HG02610 (cell line): Measurements from ENCODE around the gene ZNF474.

Source experiments
- ATAC-seq: cut with Tn5 transposase; IDR thresholded peaks from one replicate; pipeline ENCODE4 v1.9.1; 2021; ENCODE audit warnings: mild to moderate bottlenecking, moderate library complexity; ENCODE audit not compliant: unreplicated experiment

Gene ZNF474

DNA sequence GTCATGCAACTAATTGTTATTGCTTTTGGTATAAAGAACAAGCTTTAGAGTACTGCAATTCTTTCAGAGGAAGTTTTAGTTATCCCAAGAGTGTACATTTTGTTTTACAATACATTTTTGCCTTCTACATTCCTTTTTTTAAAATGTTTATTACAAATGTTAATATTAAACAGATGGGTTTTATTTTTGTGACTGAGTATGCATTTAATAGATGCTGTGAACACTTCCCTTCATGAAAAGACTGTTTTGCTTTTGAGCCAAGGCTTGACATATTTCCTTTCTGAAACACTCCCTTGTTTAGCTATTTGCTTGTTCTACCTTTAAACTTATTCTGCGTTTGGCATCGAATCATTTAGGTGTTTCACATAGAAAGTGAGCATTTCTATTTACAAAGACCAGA is 14.8 kb upstream of the ZNF474 start:
- ATAC-seq, result no peak

GRCh38 chr5:122118356-122118948 is 10.9 kb upstream of the ZNF474 start:
- no peak for ATAC-seq

DNA sequence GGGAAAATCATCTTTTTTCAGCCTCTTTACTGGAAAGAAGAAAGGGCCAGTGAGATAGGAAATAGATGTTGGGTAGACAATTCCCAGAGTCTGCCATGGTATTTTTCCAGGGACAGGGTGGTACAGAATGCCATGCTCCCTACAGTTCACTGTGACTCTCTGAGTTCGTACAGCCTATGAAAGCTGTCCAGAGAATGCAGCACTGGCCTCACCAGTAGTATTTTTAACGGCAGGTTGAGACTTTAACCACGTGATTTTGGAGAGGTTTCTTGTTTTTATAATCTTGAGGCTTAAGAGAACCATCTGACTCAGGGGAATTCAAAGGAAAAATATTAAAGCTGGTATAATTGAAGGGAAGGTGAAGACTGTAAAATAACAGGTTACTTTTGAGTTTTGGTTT is 10.1 kb upstream of the ZNF474 start:
- ATAC-seq, result no peak

GRCh38 chr5:122120493-122120892 is 8.9 kb upstream of the ZNF474 start:
- no peak for ATAC-seq

DNA sequence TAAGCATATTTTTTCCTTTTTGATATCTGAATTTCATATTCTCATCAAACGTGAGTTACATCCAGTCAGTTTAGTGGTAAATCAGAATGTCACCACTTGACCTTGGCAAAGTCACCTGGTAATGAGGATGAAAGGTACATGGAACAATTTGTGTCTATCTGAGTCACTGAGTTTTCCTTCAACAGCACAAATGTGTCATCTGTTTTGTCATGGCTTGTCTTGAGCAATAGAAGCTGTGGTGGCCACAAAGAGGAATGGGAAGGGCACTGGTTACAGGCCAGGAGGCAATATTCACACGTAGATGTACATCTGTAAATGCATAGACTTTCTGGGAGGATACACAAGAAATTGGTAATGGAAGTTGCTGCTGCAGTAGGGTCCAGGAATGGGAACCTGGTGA is 8.4 kb upstream of the ZNF474 start:
- ATAC-seq, result no peak

DNA sequence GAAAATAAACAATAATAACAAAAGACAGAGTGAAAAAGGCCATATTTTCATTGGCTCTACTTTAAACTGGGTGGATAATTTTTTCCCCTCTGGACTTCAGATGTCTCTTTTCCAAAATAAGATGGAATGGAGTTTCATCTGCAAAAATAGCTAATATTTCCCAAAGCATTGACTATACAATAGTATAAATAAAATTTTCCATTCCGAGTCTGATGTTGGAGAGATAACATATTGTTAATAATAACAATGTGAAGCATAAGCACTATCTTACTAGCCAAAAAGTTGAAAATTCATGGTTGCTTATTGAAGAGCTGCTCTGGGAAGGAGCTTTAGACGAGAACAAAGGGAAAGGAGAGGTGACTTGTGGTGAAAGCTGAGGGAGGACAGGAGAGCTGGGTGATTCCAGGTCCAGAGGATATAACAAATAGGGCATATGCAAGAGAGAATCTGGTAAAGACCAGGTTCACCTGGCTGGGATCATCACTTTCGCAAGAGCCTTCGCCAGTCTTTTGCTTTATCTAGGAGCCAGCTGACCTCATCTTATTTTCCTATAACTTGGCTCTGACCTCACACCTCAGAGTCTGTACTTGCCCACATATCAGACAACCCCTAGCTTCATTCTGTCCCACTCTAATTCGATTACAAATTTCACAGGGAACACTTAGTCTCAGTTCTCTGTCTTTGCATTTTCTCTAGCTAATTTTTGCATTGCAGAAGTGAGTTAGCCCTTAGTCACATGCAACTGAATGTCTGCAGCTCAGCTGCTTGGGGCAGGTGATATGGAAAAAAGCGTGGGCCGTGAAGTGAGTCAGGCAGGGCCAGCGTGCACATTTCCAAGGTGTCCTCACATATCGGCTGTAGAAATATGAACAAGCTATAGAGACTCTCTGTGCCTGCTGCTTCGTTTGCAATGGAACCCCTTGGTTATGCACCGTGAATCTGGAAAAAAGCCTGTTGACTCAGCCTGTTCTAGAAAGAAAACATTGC is 7.6 kb upstream of the ZNF474 start:
- no peak for ATAC-seq

DNA sequence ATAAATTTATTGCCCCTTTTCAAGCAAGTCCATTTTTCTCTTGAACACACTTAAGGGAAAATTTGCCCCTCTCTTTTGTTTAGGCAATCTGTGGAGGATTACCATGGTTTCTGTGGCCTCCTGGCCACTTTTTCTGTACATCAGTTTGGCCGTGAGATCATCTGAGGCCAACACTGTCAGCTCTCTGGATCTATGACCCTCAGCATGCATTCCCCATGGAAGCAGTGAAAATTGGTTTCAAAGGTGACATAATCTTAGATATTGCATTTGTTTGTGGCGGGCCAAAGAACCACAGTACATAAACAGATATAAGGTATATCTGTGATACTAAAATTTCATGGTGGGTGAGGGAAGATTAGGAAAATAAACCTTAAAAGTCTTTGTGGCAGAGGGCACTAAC is 4.6 kb upstream of the ZNF474 start:
- no peak for ATAC-seq

DNA sequence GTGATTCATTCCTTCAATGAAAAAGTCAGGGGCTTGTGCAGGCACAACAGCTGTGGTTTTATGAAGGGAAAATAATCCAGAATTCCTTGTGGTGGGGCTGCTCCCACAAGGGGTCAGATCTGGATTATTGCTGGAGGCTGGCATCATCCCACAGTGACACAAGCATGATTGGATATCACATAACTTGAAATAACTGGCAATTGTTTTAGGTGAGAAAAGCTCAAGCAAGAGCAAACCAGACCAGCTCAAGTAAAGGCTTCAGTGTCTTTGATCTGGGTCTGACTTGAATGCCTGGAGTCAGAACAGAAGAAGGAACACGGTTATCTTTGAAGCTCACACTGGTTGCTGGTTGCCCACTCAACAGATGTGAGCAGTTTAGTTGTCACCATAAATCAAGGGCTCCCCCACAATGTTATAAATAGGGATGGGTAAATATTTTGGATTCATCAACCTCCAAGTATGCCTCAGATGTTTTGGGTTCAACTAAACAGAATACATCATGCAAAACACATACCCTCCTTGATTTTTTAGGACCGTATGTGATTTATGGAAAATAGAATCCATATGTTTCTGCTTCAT is 3.1 kb upstream of the ZNF474 start:
- ATAC-seq, result no peak

DNA sequence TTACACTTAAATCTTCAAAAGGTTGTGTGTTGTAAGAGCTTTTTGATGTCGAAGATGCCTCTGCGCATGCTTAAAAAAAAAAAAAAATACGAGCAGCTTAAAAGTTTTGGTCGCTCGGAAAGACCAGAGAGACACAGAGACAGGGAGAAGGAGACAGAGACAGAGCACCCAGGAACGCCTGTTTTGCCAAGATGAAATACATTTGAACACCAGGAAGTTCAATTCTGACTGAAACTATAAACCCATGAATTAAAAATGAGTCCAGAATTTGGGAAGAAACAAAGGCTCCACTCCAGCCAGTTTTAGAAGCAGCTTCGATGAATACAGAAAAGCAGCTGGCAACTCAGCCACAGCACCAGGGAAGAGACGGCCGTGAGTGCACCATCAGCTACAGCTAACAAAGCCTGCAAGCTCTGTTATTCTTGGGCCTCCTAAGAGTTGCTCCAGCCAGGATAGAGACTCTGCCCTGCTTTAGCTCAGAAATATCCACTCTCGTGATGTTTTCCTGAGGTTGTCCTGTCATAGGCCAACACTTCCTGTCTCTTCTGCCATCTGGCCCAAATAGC is 2.5 kb upstream of the ZNF474 start:
- no peak for ATAC-seq

DNA sequence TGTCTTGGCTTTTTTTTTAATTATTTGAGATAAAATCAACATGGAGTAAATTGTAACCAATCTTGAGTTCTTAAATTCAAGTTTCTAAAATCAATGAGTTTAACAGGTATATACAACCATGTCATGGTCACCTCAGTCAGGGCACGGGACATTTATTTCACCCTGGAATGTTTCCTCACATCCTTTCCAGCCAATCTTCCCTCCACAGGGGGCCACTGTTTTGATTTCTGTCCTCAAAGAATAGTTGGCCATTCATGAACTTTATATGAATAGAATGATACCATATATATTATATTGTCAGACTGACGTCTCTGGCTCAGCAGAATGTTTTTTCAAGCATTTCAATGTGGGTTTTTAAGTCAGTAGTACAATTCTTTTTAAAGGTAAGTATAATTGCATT is 806 bp downstream of the ZNF474 start:
- ATAC-seq, result no peak

DNA sequence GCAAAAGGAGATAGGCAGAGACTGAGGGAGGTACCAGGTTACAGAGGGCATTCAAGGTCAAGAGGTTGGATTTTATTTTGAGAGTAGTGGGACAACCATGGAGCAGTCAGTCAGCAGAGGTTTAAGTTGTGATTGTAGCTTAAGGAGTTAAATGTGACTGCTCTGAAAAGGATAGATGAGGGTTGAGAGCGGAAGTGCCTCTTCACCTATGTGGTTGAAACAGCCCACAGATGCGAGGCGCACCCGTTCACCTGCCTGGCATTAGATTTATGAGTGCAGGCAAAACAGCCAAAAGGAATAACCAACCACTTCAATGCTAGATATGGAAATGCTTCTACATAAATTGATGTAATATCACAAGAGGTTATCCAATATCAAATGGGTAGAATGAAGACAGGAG is 8.4 kb downstream of the ZNF474 start:
- no peak for ATAC-seq

DNA sequence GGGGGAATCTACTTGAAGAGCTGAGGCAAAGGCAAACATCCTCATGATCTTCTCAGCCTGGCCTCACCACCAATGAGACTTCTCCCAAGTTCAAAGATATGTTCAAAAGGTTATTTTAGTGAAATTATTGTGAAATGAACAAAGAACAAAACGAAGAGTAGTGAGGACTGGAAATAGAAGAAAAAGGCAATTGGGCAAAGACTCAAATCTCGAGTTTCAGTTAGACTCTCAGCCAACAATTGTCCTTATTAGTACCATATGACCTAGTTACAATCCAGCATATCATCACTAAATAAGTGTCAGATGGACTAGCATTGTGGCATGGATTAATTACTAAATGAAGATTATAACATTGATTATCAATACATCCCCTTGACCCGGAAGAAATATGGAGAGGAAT is 9.0 kb downstream of the ZNF474 start:
- no peak for ATAC-seq

- ATAC-seq, result no peak
These were observed 11.6 kb downstream of the ZNF474 start for GRCh38 chr5:122140900-122141299.

DNA sequence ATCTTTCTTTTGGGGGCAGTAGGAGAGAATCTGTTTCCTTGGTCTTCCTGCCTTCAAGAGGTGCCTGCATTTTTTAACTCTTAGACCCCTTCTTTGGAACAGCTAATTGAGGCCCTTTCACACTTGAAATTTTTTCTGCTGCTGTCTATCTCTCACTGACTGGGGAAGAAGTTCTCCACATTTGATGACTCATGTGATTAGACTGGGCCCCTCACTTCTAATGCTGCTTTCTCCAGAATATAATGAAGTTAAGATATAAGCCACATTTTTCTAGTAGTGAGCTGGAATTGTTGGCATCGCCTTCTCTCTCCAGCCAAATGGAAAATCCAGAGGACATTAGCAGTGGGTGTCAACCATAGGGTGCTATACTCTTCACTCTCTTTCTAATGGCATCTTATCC is 12.4 kb downstream of the ZNF474 start:
- ATAC-seq, result no peak

DNA sequence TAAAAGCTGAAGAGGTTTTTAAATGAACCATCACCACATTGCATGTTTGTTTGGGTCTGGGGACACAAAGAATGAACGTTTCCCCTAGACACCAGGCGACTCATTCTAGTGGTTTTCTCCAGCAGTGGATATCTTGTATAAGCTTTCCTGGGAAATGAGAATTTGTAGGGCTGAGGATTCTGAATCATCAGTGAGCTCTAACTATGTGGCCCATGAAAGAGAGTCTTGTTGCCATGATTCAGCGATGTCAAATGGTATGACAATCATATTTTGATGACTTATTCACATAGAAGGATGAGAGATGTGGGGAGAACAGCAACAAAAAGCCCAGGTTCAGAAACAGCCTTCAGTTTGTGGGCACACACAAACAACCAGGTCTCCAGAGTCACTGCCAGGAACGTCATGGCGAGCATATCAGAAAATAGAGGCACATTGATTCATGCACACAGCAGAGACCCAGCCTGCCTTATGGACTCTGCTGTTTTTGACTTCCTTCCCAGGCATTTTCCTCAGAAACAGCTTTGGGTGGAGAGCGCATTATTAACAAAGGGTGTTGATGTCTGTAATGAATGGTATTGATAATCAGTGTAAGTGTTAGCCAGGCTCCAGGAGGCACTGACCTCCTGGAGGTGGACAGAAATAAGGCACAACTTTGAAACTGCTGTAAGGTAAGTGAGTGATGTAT is 13.3 kb downstream of the ZNF474 start:
- ATAC-seq, result no peak

- no peak for ATAC-seq
These were observed 14.9 kb downstream of the ZNF474 start for GRCh38 chr5:122144236-122144635.

DNA sequence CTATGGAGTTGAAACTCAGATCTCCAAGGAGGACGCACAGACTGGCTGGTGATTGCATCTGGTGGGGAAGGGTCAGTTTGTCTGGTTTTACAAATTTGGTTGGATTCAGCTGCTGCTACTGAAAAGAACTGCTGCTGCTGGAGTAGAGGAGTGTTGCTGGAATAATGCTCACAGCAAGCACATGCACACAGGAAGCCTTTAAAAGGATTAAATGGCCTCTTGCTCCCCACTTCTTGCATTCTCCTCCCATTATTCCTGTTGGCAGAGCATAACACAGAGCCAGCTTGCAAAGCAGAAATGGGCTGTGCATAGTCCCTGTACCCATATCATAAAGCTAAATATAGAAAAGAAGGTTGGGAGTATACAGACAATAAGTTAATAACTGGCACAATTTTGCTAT is 16.6 kb downstream of the ZNF474 start:
- no peak for ATAC-seq

- ATAC-seq, result no peak
These were observed 20.2 kb downstream of the ZNF474 start for GRCh38 chr5:122149321-122150090.

GRCh38 chr5:122150215-122150614 is 20.9 kb downstream of the ZNF474 start:
- ATAC-seq, result no peak

- ATAC-seq, result no peak
These were observed 22.3 kb downstream of the ZNF474 start for GRCh38 chr5:122151640-122152039.
